ENCODE results near the gene PHLPP1.

The PHLPP1 gene

DNA sequence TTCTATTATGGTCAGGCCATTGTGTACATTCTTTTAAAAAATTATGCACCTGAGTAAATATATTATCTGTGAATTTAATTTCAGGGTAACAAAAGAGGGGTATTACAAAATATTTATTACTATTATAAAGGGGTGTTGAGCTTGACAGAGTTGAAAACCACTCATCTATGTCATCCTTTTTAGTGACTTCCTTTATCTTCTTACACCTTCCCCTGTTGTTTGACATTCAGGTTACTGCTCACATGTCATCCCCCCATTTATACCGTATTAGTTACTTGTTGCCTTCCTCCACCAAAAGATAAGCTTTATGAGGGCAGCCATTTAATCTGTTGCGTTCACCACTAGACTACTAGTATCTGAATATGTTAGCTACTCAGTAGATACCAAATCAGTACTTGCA lies 313.0 kb downstream of the PHLPP1 start:
- DNase-seq: no peak

Measured in activated CD4-positive, alpha-beta T cell treated with anti-CD3 and anti-CD28 coated beads, Interleukin-2, amount 50 U/mL, for 1 hour (primary cell).